ENCODE data around the gene FTSJ3.
"Not testable (repeated sequence)": the region's sequence is repeated elsewhere in the genome, so short reads cannot be mapped to it uniquely, and the experiment has no call there.

The FTSJ3 gene

DNA sequence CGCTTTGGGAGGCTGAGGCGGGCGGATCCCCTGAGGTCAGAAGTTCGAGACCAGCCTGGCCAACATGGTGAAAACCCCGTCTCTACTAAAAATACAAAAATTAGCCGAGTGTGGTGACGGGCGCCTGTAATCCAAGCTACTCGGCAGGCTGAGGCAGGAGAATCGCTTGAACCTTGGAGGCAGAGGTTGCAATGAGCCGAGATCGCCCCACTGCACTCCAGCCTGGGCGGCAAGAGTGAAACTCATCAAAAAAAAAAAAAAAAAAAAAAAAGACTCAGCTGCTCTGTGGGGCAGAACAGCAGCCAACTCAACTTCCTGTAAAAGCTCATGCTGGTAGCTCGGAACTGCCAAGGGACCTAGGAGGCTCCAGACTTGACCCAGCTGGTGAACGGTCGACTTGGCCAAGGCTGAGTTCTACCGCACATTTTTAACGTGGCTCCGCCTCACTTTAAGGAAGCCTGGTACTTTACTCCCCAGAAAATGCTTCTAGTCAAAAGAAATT is 16.0 kb upstream of the FTSJ3 start:
- not testable (repeated sequence) for DNase-seq (ENCODE audit: low read depth)

DNA sequence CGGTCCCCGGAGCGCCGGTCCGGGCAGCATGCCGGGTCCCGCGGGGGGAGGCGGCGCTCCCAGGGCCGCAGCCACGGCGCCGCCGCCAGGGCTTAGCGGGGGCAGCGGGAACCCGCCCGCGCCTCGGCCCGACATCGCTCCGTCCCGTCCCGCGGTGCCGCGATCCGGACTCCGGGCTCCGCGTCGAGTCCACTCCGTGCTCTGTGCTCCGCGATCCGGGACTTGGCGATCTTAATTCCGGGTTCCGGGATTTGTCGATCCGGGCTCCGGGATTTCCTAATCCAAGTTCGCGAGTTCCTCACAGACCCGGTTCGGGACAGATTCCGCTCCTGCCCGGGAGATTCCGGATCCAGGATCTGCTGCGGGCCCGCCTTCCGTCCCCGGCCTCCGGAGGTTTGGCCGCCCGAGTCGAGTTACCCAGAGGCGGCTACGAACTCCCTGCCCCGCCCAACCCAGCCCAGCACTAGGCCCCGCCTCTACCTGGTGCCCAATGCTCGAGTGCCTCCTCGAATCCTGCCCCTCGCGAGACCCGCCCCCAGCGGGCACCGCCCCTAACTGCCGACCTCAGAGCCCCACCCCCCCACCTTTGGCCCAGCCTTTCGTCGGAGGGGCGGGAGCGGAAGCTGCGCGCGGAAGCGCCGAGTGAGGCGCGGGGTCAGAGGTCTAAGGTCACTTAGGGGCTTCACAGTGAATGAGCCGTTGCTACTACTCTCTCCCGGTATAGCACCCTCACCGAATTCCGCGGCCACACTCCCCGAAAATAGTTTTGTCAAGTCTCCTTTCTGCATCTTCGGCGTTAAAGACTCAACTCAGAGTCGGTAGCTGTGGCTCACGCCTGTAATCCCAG is 15.3 kb upstream of the FTSJ3 start, which contains the start of gene SMARCD2:
SMARCD2 (minus strand) TSS at position 146 of the 847 bp plus-strand sequence; CDS start at position 135, 11 bp downstream.
- DNase-seq (ENCODE audit: low read depth) = peak; percentile 95

DNA sequence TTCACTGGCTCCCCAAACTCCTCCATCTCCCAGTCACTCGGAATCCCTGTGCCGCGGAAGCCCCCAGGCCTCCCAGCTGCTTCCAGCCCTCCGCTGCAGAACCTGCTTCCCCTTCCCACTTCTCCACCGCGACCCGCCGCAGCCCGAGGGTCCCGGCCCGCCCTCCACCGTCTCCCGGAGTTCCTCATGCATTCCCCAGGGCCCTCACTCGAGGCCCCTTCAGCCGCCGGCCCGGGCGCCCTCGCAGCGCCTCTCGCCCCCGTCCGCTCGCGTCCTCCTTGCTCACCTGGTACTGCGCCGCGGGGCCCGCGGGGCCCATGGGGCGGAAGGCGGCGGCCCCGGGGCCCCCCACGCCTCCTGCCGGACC is 14.7 kb upstream of the FTSJ3 start:
- DNase-seq (ENCODE audit: low read depth) = no peak

DNA sequence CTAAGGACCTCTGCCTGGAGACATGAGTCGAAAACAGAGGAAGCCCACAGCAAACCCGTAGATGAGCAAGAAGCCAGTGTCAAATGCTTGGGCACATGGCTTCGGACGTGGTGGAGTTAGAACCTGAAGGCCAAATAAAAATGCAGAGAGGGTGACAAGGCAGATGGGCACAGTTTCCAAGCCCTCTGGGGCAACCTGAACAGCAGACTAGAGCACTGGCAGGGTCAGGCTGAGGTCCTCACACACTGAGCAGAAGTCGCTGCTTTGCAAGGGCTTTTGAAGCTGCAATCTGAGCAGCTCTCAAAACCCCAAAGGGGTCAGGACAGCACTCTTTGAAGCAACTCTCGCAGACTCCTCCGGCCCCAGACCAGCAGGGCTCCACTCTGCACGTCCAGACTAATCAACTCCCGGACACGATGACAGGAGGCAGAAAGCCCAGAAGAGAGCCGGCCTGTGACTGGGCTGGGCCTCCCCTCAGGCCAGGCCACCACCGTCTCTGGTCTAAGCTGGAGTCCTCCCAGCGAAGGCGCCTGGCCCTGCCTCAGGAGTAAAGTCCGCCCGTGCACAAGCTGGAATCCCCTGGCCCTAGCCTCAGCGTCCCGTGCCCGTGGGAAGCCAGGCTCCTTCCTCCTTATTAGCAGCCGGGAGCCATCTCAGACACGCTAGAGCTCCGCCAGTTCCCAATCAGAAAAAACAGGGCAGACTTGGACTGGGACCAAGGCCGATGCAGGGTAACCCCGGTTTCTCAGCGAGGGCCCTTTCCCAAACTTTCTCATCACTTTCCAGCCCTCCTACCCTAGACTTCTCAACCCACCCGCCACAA is 14.1 kb upstream of the FTSJ3 start:
- no peak for DNase-seq (ENCODE audit: low read depth)

DNA sequence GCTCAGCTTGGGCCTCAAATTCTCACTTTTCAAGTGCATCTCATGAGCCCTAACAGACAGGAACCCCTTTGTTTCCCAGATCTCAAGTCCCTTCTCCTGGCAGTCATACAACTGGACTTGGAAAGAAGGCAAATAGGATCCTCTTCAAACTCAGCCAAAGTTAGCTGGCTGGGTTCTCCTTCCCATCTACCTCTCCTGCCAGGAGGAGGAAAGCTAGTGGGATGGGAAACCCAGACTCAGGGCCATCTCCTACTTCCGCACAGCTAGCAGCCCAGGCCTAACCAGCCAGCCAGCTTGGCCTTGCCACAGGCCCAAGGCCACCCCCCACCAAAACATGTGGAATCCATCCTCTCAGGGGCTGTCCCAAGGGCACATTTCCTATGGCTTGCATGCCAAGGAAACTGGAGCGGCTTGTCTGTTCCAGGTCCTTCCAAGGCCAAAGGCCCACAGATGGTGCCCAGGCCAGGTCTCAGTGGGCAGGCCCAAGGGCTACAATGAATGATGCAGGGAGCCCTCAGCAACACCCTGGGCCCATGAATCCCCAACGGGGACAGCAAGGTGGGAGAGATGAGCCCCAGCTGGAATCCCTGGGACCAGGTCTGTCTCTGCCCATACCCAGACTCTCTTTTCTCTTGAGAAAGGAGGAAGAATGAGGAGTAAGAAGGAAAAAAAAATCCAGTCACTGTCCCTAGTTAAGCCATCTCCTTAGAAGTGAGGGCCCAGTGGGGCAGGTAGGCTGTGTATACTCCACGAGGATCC is 13.3 kb upstream of the FTSJ3 start:
- DNase-seq (ENCODE audit: low read depth) = no peak

DNA sequence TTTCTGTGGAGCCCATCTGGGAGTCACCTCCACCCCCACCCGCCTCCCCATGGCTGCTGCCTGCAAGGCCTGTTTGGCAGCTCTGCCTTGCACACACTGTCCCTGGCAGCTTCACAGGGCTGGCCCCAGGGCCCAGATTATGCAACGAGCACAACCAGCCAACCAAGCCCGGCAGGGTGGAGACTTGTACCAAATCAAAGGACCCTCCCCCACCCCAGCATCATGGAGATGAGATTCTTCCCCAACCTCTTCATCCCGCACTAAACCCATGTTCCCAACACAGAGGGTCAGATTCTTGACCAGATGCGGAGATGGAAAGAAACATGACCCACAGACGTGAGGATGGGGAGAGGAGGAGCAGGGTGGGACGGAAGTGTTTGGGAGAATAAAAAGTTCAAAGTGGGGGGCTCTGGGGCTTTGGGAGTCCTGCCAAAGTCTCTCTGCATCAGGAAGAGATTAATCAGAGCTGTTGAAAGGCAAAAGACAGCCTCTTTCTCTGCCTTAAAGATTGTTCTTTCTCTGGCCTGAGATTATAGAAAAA is 11.2 kb upstream of the FTSJ3 start:
- DNase-seq (ENCODE audit: low read depth) = no peak

DNA sequence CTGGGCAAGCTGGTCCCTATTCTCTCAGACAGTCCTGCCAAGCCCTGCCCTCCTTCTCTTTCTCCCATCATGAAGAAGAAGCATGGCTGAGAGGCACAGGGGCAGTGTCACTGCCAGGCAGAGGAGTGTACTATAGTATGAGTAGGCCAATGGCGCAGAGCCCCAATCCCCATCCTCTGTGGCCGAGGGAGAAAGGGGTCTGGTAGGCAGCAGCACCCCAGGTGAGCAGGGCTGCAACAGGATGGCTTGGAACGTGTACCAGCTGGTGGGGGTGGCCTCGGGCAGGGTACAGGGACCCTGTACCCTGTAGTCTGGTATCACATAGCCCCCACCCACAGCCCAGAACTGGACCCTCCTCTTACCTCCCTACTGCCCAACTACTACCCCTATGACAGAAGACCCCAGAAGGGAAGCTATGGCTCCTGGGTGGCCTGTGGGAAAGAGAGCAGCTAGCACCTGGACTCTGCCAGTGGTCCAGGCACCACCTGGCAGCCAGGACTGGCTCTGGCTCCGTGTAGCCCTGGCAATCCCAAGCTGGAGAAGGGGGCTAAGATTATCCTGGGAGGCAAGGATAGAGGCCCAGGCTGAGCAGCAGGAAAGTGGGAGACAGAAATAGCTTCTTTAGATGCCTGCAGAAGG is 10.6 kb upstream of the FTSJ3 start:
- DNase-seq (ENCODE audit: low read depth) = no peak

DNA sequence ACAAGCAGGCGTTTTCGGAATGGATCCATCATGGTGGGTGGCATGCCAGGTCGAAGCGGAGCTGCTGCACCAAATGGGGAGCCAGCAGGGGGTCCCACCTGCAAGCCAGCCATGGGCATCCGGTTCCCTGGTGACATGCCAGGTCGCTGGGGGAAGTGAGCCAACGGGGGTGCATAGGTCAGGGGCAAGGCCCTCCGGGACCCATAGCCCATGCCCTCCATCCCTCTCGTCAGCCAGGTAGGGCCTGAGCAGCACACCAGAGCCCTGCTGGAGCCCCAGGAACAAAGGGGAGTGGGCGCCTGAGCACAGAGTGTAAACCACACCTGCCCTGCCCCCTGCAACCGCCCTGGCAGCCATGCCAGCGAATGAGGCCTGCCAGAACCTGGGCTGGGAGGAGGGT is 10.0 kb upstream of the FTSJ3 start:
- no peak for DNase-seq (ENCODE audit: low read depth)

DNA sequence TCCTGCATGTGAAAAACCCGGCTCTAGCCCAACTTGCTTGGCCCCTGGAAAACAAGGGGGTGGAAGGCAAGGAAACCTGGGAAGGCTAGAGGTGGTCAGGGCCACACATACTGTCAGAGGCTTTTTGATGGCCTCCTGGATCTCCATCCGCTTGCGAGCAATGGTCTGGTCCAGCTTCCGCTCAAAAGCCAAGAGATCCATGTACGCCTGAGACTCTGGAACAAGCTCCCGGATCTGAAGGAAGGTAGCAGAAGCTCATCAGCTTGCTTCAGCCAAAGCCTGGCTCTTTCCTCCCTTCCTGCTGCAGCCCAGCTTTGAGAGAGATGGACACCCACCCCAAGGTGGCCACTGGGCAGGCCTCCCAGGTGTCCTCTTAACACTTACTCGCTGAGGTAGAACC is 9.3 kb upstream of the FTSJ3 start:
- no peak for DNase-seq (ENCODE audit: low read depth)

DNA sequence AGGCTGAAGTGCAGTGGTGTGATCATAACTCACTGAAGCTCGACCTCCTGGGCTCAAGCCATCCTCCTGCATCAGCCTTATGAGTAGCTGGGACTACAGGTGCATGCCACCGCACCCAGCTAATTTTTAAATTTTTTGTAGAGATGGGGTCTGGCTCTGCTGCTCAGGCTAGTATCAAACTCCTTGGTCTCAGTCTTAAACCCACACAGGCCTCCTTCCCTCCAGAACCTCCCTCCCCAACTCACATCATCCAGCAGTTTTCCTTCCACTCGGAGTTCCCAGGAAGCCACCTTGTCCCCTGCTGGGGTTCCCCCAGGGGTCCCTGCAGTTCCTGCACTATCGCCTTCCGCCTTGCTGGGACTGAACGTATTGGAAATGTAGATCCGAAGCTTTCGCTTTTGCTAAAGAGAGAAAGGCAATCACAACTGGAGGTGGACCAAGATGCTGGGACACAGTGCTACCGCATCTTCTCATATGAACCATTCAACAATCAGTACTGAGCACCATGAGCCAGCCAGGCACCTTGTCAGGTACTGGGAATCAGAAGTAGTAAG is 7.8 kb upstream of the FTSJ3 start:
- no peak for DNase-seq (ENCODE audit: low read depth)

DNA sequence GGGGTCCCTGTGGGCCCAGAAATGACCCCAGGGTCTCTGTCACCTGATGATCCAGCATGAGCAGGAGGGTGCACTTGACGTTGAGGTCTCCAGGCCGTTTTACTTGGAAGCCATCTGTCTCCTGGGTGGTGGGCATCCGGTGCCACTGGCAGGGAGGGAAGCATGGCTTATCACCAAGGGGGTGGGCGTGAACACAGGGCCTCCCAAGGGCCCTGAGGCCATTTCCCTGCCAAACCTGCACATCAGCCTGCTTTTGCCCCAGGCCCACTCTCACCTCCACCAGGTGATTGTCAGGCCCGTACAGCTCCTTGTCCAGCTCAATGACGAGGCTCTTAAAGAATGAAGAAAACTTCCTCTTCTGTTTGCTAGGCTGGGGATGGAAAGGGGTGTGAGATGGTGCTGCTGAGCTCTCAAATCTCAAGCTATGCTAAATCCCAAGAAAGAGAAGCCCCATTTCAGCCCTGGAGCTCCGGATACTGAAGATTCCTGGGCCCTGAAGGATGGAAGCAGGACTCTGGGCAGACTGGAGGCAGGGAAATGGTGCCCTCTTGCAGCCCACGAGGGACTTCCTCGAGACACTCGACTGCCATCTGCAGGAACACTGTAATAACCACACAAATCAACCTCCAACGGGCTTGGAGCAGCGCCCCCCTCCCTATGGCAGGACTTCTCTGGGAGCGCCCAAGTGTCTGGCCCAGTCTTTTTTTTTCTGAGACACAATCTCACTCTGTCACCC is 7.1 kb upstream of the FTSJ3 start:
- no peak for DNase-seq (ENCODE audit: low read depth)

DNA sequence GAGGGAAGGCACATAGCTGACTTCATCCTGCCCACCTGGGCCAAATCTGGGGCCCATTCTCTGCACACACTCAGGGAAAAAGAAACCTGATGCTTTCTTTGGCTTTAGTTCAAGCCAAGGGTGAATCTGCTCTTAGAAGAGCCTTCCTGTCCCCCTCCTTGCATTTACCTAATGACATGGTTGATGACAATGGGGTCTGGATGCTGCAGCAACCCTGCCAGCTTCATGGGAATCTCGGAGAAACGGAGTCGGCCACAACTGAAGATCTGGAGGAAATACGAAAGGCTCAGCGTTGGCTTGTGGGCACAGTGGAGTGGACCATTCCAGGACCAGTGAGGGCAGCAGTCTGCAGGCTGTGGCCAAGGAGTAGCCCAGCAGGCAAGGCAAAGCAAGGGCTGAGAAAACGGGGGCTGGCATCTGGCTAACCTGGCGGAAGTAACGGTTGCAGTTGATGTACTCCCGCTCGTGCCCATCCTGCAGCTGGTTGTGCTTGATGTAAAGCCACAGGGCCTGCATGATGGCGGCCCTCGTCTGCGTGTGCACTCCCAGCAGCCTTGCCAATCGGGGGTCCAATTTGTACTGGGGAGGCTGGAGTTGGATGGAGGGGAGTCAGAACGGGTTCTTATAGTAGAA is 6.4 kb upstream of the FTSJ3 start:
- no peak for DNase-seq (ENCODE audit: low read depth)

DNA sequence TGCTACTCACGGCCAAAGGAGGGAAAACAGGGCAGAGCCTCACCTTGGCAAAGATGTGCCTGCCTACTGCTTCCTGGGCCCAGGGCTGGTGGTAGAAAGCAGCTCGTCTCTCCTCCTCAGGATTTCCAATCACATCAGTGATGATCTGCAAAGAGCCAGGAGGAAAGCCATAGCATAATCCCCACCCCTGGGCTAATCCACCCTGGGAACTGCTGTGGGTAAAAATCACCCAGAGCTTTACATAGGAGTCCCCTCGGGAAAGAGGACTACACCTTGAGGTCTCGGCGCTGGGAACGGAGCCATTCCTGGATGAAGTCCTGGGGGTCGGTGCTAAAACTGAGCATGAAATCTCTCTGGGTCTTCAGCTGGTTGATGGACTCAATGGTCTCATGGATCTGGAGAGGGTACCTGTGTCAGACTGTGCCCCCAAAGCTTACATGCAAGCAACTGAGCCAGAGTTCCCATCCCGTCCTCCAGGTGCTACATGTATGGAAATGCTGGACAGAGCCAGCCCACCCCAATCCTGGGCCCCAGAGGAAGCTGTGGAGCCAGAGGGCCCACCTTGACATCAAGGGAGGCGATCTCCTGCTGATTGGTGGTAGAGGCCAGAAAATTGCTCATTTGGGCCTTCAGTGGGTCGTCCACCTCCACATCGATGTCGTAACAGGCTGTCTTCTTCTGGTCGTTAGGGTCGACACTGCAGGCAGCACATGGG is 5.7 kb upstream of the FTSJ3 start:
- no peak for DNase-seq (ENCODE audit: low read depth)

DNA sequence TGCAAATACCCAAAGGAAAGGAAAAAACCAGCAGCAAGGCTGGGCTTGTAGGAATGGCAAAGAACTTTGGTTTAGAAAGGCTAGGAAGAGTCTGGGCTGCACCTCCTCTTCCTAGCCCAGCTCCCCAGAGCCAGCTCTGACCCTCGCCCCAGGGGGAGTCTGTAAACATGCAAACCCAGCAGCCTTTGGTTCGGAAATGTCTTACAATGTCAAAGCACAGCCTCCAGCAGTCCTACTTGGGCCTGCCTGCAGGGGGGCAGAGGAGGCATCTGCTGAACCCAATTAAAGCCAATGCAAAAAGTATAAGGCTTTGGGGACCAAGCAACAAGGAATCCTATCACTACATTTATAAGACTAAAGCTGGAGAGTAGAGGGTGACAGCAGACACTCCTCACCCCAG is 5.0 kb upstream of the FTSJ3 start:
- no peak for DNase-seq (ENCODE audit: low read depth)

DNA sequence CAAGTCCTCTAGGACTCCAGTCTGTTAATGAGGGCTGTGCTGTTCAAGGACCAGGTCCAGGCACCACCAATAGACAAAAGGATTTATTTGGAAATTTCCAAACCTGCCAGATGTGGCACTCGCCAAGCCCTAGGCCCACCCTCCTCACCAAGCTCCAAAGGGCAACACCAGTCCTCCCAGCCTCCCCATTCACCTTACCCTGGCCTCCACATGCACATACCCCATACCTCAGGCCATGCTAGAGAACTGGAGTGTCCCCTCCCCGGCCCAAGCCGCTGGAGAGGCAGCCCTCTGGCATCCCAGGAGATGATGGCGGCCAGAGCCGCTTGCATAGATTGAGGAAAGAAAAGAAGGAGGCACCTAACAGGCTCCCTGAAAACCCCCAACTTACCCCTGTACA is 4.6 kb upstream of the FTSJ3 start:
- no peak for DNase-seq (ENCODE audit: low read depth)

DNA sequence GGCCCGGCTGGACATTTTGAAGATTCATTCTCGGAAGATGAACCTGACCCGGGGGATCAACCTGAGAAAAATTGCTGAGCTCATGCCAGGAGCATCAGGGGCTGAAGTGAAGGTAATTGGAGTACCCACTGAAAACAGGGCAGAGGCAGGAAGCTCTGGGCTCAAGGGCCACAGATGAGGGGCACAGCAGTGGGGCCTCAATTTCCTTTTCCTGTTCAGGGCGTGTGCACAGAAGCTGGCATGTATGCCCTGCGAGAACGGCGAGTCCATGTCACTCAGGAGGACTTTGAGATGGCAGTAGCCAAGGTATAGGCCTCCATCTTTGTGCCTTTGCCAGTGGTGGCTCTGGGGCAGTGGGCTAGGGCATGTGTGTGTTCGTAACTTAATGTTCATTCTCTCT is 4.0 kb upstream of the FTSJ3 start:
- no peak for DNase-seq (ENCODE audit: low read depth)

DNA sequence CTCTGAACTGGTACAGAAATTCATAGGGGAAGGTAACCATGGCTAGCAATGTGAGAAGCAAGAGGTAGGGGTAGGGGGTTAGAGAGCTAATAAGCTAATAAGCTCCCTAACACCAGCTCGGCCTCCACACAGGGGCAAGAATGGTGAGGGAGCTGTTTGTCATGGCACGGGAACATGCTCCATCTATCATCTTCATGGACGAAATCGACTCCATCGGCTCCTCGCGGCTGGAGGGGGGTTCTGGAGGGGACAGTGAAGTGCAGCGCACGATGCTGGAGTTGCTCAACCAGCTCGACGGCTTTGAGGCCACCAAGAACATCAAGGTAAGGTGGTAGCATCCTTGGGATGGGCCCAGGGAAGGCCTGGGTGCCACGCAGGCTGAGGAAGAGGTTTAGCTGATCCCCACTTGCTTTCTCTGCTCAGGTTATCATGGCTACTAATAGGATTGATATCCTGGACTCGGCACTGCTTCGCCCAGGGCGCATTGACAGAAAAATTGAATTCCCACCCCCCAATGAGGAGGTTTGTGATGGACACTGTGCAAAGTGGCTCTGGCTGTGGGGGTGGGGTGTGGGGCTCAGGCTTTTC is 3.5 kb upstream of the FTSJ3 start:
- DNase-seq (ENCODE audit: low read depth) = no peak

DNA sequence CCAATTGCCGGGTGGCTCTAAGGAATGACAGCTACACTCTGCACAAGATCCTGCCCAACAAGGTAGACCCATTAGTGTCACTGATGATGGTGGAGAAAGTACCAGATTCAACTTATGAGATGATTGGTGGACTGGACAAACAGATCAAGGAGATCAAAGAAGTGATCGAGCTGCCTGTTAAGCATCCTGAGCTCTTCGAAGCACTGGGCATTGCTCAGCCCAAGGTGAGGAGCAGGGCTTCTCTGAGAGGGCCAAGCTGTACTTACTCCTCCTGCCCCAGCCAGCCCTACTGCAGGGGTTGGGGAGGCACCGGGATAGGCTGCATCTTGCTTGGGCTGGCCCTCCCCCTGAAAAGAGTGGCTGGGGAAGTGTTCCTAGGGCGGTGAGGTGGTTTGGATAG is 2.8 kb upstream of the FTSJ3 start:
- no peak for DNase-seq (ENCODE audit: low read depth)

DNA sequence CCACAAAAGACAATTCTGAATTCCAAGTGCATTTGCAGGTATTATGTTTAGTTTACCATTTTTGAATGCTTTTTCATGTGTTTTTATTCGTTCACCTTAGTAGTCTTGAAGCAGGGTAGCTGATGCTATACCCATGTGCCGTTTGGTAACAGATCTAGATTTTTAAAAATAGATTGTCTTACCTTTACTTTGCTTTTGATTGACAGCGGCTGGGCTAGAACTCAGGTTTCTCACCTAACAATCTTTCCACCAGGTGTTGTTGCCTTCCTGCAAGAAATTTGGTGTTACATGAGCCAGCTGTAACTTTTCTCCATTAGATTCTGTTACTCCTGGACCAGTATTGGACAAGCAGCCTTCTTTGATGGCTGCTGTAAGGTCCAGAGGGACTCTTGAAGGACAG is 1.5 kb upstream of the FTSJ3 start:
- DNase-seq (ENCODE audit: low read depth) = no peak

Data from HS-5 (cell line).